ENCODE results near the gene ERGIC1.
"Not testable (repeated sequence)": the region's sequence is repeated elsewhere in the genome, so short reads cannot be mapped to it uniquely, and the experiment has no call there.

Gene ERGIC1

GRCh38 chr5:172830275-172830799 lies 3.7 kb upstream of the ERGIC1 start:
- DNase-seq, result no peak

- DNase-seq, result peak in 1 of 2 donors; percentile 23
These were observed 3.0 kb upstream of the ERGIC1 start for GRCh38 chr5:172830876-172831662.

GRCh38 chr5:172832383-172833315 lies 1.4 kb upstream of the ERGIC1 start:
- no peak for DNase-seq

GRCh38 chr5:172833372-172833685 lies 722 bp upstream of the ERGIC1 start:
- no peak for DNase-seq

GRCh38 chr5:172834415-172835289 lies 601 bp downstream of the ERGIC1 start:
- peak in 1 of 2 donors; percentile 15 for DNase-seq

GRCh38 chr5:172835290-172835993 lies 1.4 kb downstream of the ERGIC1 start:
- DNase-seq, result peak; percentile 22 to 32

GRCh38 chr5:172835994-172836356 lies 1.9 kb downstream of the ERGIC1 start:
- no peak for DNase-seq

- DNase-seq, result peak; percentile 61 to 66
These were observed 3.6 kb downstream of the ERGIC1 start for GRCh38 chr5:172837640-172838039.

- DNase-seq, result no peak
These were observed 4.3 kb downstream of the ERGIC1 start for GRCh38 chr5:172838151-172838875.

GRCh38 chr5:172839669-172840431 lies 5.8 kb downstream of the ERGIC1 start:
- DNase-seq, result no peak

- DNase-seq, result no peak
These were observed 6.5 kb downstream of the ERGIC1 start for GRCh38 chr5:172840432-172841154.

GRCh38 chr5:172841256-172841655 lies 7.2 kb downstream of the ERGIC1 start:
- no peak for DNase-seq

GRCh38 chr5:172843825-172844576 lies 9.9 kb downstream of the ERGIC1 start:
- no peak for DNase-seq

- no peak for DNase-seq
These were observed 10.5 kb downstream of the ERGIC1 start for GRCh38 chr5:172844577-172844838.

GRCh38 chr5:172845154-172845553 lies 11.1 kb downstream of the ERGIC1 start:
- DNase-seq, result no peak

GRCh38 chr5:172845576-172845975 lies 11.5 kb downstream of the ERGIC1 start:
- DNase-seq, result no peak

- DNase-seq, result no peak
These were observed 12.2 kb downstream of the ERGIC1 start for GRCh38 chr5:172846249-172846648.

GRCh38 chr5:172846677-172847076 lies 12.6 kb downstream of the ERGIC1 start:
- no peak for DNase-seq

- DNase-seq, result not testable (repeated sequence)
These were observed 13.5 kb downstream of the ERGIC1 start for GRCh38 chr5:172847584-172847983.

Measured in CD4-positive, alpha-beta T cell treated with Interferon alpha-2 for 1 hour (primary cell).